ENCODE data around the gene SOCS4. TPM values are rescaled to one million over a fixed set of nuclear protein-coding genes. Genes with fewer than 3 reads are reported as not detected.
A peak's percentile ranks its signal among the peaks of the same experiment; 100 is the strongest.
"Not testable (repeated sequence)": the region's sequence is repeated elsewhere in the genome, so short reads cannot be mapped to it uniquely, and the experiment has no call there.

Gene SOCS4
- polyA plus RNA-seq, 4 donors: 15.7 to 23.4 (median 18.3) TPM

GRCh38 chr14:55051423-55052268 is 24.6 kb downstream of the SOCS4 start, which contains the start of gene MAPK1IP1L:
MAPK1IP1L (plus strand) TSS chr14:55051647; CDS start chr14:55061684, 10,037 bp downstream.
- DNase-seq (ENCODE audit: low read depth in 4 of 4, low spot score in 2 of 4): peak; percentile 84 to 92 (median 90)

DNA sequence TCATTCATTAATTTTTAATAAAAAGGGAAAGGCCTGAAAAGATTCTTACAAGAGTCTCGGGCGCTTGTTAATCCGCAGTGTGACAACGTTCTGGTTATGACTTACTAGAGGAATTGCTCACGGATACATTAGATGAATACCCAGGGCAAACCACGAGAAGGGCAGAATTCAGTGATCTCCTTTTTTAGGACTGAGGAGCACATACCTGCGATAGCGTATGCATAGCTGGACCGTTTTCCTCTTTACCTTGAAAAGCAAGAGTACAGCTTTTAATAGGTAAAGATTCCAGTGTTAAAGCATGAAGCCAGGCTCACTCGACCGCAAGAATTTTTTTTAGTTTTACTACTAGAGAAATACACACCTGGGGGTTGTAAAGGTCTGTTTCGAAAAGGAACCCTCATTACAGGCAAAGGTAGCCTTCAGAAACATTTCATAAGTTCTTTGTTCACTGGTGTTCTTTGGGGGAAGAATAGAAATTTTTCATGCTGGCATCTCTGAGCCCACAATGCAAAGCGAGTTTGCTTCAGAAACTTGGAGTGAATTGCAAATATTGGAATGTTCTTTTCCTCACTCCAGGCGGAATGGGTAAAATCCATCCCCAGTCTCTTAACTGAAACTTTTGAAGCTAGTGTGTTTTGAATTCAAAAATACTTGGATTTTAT is 25.4 kb downstream of the SOCS4 start:
- peak in 1 of 4 donors; percentile 64 for DNase-seq (ENCODE audit: low read depth in 4 of 4, low spot score in 2 of 4)

DNA sequence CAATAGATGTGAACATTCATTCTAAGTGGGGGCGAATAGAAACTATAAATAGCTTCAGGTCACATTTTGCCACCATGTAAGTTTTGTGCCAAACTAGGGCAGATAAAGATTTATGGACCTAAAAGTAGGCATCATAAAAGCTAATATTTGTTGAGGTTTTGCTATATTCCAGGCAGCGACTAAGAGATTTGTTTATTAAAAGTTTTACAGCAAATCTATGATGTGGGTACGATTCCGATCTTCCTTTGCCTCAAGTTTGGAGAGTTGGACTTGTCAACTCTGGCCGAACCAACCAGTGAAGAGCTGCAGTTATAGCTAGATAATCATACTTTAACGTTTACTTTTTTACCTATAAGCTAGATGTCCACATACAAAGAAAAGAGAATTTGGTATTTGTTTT is 26.0 kb downstream of the SOCS4 start:
- no peak for DNase-seq (ENCODE audit: low read depth in 4 of 4, low spot score in 2 of 4)

DNA sequence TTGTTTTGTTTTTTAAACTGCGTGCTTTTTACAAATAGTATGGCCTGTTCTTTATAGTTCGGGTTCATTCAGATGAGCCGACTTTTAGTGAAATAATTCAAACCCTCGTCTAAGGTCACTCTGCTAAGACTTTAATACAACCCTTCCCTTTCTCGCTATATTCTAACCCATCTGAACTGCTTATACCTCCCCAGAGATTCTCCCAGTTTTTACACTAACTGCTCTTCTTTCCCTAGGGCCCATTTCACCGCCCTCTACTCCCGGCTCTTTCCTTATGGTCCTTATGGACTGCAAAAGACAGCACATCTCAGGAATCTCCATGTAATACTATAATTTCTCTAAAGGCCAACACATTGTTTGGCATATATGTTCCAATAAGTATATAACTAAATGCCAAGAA is 26.5 kb downstream of the SOCS4 start:
- no peak for DNase-seq (ENCODE audit: low read depth in 4 of 4, low spot score in 2 of 4)

DNA sequence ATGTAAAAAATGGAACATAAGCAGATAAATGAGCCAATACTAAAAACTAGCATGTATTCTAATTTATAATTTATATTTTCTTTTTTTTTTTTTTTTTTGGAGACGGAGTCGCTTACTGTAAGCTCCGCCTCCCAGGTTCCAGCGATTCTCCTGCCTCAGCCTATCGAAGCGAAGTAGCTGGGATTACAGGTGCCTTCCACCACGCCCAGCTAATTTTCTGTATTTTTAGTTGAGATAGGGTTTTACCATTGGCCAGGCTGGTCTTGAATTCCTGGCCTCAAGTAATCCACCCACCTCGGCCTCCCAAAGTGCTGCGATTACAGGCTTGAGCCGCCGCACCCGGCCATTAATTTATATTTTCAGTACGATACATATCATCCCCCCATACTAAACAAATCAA is 27.1 kb downstream of the SOCS4 start:
- no peak for DNase-seq (ENCODE audit: low read depth in 4 of 4, low spot score in 2 of 4)

- no peak for DNase-seq (ENCODE audit: low read depth in 4 of 4, low spot score in 2 of 4)
Measured at GRCh38 chr14:55057919-55058318, 30.9 kb downstream of the SOCS4 start.

GRCh38 chr14:55059333-55059732 is 32.3 kb downstream of the SOCS4 start:
- no peak for DNase-seq (ENCODE audit: low read depth in 4 of 4, low spot score in 2 of 4)

DNA sequence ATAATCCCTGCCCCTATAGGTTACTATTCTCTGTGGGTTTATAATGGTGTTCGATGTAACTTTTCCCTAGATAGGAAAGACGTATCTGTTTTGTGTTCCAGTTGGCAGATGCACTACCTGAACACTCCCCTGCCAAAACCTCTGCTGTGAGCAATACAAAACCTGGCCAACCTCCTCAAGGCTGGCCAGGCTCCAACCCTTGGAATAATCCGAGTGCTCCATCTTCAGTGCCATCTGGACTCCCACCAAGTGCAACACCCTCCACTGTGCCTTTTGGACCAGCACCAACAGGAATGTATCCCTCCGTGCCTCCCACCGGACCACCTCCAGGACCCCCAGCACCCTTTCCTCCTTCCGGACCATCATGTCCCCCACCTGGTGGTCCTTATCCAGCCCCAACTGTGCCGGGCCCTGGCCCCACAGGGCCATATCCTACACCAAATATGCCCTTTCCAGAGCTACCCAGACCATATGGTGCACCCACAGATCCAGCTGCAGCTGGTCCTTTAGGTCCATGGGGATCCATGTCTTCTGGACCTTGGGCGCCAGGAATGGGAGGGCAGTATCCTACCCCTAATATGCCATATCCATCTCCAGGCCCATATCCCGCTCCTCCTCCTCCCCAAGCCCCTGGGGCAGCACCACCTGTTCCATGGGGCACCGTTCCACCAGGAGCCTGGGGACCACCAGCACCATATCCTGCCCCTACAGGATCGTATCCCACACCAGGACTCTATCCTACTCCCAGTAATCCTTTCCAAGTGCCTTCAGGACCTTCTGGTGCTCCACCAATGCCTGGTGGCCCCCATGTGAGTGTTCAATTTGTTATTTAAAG is 35.7 kb downstream of the SOCS4 start:
- DNase-seq (ENCODE audit: low read depth in 4 of 4, low spot score in 2 of 4): no peak

DNA sequence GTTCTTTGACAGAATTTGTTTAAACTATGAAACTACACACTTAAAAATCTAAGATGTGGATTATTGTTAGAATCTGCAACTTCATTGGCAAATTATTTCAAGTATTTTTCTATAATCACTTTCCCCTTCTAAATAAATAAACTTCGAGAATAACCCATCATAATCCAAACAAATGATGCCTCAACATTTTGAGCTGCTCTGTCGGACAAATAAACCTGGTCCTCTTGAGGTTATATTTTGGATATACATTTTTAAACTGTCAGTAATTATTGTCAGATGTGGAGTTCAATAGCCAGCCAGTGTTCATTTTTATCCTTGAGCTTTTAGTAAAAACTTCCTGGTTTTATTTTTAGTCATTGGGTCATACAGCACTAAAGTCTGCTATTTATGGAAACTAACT is 37.9 kb downstream of the SOCS4 start:
- not testable (repeated sequence) for DNase-seq (ENCODE audit: low read depth in 4 of 4, low spot score in 2 of 4)

DNA sequence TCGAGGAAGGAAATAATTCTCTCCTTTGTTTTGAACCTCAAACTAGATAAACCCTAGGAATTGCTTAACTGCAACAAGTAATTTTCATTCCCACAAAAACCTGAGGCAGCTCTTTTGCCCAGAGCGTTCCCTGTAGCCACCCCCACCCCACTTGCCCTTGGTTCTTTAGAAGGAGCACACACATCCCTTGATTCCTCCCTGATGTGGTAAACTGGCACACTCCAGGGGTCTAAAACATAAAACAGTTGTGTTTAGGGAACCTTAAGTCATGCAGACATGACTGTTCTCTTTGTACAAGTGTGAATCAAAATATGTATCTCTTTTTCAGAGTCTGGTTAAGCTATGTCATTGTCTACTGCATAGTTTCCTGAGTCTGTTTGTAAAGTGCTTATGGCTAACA is 38.4 kb downstream of the SOCS4 start:
- DNase-seq (ENCODE audit: low read depth in 4 of 4, low spot score in 2 of 4): no peak

- DNase-seq (ENCODE audit: low read depth in 4 of 4, low spot score in 2 of 4): no peak
Measured at GRCh38 chr14:55066223-55066622, 39.2 kb downstream of the SOCS4 start.

DNA sequence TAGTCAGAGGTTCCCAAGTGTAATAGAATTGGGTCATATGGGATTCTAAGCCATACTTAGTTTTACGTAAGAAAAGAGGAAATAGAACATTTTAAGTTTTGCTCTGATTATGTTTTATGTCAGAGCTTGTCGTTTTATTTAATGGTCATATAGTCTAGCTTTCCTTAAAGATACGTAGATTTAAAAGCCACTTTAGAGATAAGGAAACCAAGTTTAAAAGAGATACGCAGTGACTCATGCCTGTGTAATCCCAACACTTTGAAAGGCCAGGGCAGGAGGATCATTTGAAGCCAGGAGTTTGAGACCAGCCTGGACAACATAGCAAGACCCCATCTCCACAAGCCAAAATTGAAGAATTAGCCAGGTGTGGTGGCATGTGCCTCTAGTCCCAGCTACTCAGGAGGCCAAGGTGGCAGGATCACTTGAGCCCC is 44.0 kb downstream of the SOCS4 start:
- no peak for DNase-seq (ENCODE audit: low read depth in 4 of 4, low spot score in 2 of 4)

DNA sequence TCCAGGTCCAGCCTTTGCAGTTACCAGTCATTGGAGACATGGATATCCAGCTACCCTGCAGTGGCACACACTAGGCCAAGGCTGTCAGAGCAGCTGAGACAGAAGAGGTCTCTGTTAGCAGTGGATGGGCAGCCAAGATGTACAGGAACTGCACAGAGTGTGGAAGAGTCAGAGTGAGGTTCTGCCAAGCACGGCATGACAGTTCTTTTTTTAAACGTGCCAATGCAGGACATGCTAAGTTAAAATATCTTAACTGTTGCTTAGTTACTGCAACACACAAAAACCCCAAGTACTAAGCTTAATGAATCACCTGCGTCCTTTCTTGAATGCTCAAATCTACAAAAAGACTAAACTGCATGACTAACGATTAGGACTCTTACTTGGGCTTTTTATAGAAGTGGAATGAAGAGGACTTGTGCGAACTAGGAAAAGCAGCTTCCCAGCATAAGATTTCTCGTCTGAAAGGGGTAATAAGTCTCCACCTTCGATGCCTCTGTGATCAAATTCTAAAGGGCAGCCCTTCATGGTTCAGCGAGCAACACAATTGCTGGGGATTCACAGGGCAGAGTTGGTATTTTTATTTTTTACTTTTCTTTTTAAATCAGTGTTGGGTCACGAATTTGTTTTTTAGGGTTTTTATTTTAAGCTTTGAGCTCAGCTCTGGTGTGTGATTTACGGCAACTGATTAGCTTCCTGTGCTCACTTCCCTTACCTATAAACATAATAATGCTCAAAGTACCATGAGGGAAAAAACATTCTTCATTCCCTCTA is 45.0 kb downstream of the SOCS4 start:
- no peak for DNase-seq (ENCODE audit: low read depth in 4 of 4, low spot score in 2 of 4)

- no peak for DNase-seq (ENCODE audit: low read depth in 4 of 4, low spot score in 2 of 4)
Measured at GRCh38 chr14:55073856-55074255, 46.8 kb downstream of the SOCS4 start.

DNA sequence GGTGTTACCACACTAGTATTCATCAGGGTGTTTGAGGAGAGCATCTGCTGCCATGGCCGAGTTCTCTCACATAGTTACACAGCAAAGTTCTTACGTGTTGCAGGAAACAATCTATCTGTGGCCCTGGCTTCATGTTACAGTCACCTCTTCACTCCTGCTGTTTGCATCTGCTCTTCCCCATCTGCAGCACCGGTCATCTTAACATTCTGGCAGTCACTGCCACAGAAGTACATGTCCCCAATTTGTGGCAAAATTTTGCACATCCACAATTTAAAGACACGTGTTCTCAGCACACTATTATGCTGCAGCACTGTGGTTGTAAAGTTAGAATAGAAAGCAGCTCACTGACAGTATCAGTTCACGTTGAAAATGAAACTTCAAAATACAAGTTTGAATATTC is 47.6 kb downstream of the SOCS4 start:
- no peak for DNase-seq (ENCODE audit: low read depth in 4 of 4, low spot score in 2 of 4)

- DNase-seq (ENCODE audit: low read depth in 4 of 4, low spot score in 2 of 4): no peak
Measured at GRCh38 chr14:55075628-55076175, 48.7 kb downstream of the SOCS4 start.

GRCh38 chr14:55077170-55078151 is 50.4 kb downstream of the SOCS4 start:
- DNase-seq (ENCODE audit: low read depth in 4 of 4, low spot score in 2 of 4): no peak

DNA sequence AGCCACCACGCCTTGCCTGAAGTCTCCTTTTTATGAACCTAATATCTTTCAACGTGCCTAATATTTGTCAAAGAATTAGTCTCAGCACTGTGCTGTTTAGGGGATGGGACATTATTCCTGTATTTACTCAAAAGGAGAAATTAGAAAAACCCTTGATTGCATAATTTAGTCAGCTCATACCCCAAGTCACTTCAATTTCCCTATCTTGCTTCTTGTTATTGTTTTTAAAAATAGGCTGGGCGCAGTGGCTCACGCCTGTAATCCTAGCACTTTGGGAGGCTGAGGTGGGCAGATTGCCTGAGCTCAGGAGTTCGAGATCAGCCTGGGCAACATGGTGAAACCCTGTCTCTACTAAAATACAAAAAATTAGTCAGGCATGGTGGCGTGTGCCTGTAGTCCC is 52.9 kb downstream of the SOCS4 start:
- not testable (repeated sequence) for DNase-seq (ENCODE audit: low read depth in 4 of 4, low spot score in 2 of 4)

Measured in left renal cortex interstitium (tissue), 4 donors.